ENCODE data around the gene HCAR1. TPM values are rescaled to one million over a fixed set of nuclear protein-coding genes. Genes with fewer than 3 reads are reported as not detected.
"Not testable (repeated sequence)": the region's sequence is repeated elsewhere in the genome, so short reads cannot be mapped to it uniquely, and the experiment has no call there.

HCAR1 gene
- total and polyA plus RNA-seq, 5 donors: 0.08 to 0.20 (median 0.12) TPM; not detected in 1

- Histone ChIP-seq H3K4me1 (ENCODE audit: control insufficient read depth, insufficient read depth, low read length) (no peaks in the 10 kb centered on the region), H3K27ac (ENCODE audit: low read length) (no peak overlapping the region), H3K9me3 (ENCODE audit: control insufficient read depth, low read length) (no peaks in the 10 kb centered on the region), H3K27me3 (ENCODE audit: control insufficient read depth, insufficient read depth) (no peaks in the 10 kb centered on the region), H3K4me3 (ENCODE audit: low read length) (no peak overlapping the region)
- 92% methylated on average over 7 of the region's 7 CpGs for WGBS
- DNase-seq (no peak), ATAC-seq (no peak)
- intact Hi-C loops (cut with DNase I): no loop called here
Observed at GRCh38 chr12:122740351-122740750, 9.7 kb upstream of the HCAR1 start.

DNA sequence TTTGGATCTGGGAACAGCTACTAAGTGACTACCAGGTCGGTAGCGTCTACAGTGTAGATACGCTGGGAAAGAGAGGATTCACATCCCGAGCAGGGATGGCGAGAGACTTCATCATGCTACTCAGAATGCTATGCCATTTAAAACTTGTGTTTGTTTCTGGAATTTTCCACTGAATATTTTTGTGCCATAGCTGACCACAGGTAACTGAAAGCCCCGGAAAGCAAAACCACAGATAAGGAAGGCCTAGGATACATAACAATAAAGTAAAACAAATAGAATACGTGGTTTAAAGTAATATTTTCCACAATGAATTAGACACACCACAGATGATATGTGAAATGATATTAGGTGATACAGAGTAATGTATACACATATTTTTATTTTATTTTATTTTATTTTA lies 7.9 kb upstream of the HCAR1 start:
- ATAC-seq: no peak

GRCh38 chr12:122732611-122733010 lies 2.0 kb upstream of the HCAR1 start:
- no peak for ATAC-seq
- 88% methylated on average over 4 of the region's 4 CpGs for WGBS
- Histone ChIP-seq H3K27me3 (ENCODE audit: control insufficient read depth, insufficient read depth) (no peaks in the 10 kb centered on the region), H3K4me1 (ENCODE audit: control insufficient read depth, insufficient read depth, low read length) (no peaks in the 10 kb centered on the region), H3K9me3 (ENCODE audit: control insufficient read depth, low read length) (no peaks in the 10 kb centered on the region), H3K4me3 (ENCODE audit: low read length) (no peak overlapping the region), H3K27ac (ENCODE audit: low read length) (no peak overlapping the region)
- DNase-seq: no peak
- intact Hi-C loops (cut with DNase I): no loop called here

More for the DNA sequence above, 7.9 kb upstream of the HCAR1 start:
- DNase-seq: no peak
- intact Hi-C loops (cut with DNase I): no loop called here
- H3K4me1 ChIP-seq (ENCODE audit: control insufficient read depth, insufficient read depth, low read length): no peaks in the 10 kb centered on the region
- H3K27ac ChIP-seq (ENCODE audit: low read length): no peak overlapping the region
- WGBS: 86% methylated on average over 7 of the region's 7 CpGs
- no peaks in the 10 kb centered on the region for H3K9me3 ChIP-seq (ENCODE audit: control insufficient read depth, low read length)
- no peaks in the 10 kb centered on the region for H3K27me3 ChIP-seq (ENCODE audit: control insufficient read depth, insufficient read depth)
- no peak overlapping the region for H3K4me3 ChIP-seq (ENCODE audit: low read length)

GRCh38 chr12:122732170-122732569 lies 1.5 kb upstream of the HCAR1 start:
- Histone ChIP-seq H3K4me1 (ENCODE audit: control insufficient read depth, insufficient read depth, low read length) (no peaks in the 10 kb centered on the region), H3K27ac (ENCODE audit: low read length) (no peak overlapping the region), H3K4me3 (ENCODE audit: low read length) (no peak overlapping the region), H3K9me3 (ENCODE audit: control insufficient read depth, low read length) (no peaks in the 10 kb centered on the region), H3K27me3 (ENCODE audit: control insufficient read depth, insufficient read depth) (no peaks in the 10 kb centered on the region)
- WGBS: 78% methylated on average over 3 of the region's 3 CpGs
- intact Hi-C loops (cut with DNase I): no loop called here
- ATAC-seq (no peak), DNase-seq (no peak)

DNA sequence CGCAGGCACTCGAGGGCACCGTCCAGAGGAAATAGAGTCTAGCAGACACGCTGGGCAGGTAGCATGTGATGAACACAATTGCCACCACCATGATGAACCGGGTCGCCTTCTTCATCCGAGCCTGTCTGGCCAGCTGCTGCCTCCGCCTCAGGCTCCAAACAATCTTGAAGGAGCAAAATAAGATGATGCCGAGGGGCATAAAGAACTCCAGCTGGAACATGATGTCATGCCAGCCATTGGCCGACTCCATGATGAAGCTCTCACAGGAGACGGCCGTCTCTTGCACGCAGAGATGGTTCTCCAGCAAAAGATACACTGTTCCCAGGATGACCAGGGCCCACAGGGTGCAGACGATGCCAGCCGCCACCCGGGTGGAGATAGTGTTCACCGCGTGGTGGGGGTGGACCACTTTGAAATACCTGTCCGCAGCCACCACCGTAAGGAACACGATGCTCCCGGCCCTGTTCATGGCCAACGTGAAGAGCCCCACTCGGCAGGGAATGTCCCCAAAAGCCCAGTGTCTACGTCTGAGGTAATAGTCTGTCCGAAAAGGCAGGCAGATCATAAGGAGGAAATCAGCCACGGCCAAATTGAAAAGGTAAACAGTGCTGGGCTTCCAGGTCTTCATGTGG lies 945 bp downstream of the HCAR1 start:
- WGBS: 90% methylated on average over 27 of the region's 27 CpGs
- Histone ChIP-seq H3K4me1 (ENCODE audit: control insufficient read depth, insufficient read depth, low read length) (no peaks in the 10 kb centered on the region), H3K9me3 (ENCODE audit: control insufficient read depth, low read length) (no peaks in the 10 kb centered on the region), H3K4me3 (ENCODE audit: low read length) (no peak overlapping the region), H3K27ac (ENCODE audit: low read length) (no peak overlapping the region), H3K27me3 (ENCODE audit: control insufficient read depth, insufficient read depth) (no peaks in the 10 kb centered on the region)
- ATAC-seq: no peak
- intact Hi-C loops (cut with DNase I): no loop called here
- DNase-seq: no peak

DNA sequence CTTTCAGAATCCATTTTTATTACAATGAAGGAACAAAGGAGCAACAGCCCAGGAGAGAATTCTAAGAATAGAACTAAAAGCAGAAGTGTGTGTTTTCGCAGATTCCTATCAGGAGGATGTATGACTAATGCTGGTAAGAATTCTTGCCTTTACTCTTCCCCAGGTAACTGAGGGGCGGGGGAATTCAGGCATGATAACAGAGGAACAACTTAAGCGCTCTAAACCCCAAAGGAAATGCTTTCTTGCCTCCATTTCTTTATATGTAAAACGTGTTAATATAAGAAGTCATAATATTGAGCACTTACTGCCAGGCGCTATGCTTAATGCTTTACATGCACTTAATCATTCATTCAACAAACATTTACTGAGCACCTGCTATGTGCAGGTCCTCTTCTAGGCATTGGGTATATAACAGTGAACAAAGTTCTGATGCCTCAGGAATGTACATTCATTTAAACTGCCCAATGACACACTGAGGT lies 4.5 kb downstream of the HCAR1 start:
- no peak overlapping the region for H3K27ac ChIP-seq (ENCODE audit: low read length)
- no peak for ATAC-seq

GRCh38 chr12:122725452-122726079 lies 5.1 kb downstream of the HCAR1 start:
- Histone ChIP-seq H3K9me3 (ENCODE audit: control insufficient read depth, low read length) (no peaks in the 10 kb centered on the region), H3K27ac (ENCODE audit: low read length) (no peak overlapping the region), H3K4me1 (ENCODE audit: control insufficient read depth, insufficient read depth, low read length) (no peaks in the 10 kb centered on the region), H3K27me3 (ENCODE audit: control insufficient read depth, insufficient read depth) (no peaks in the 10 kb centered on the region), H3K4me3 (ENCODE audit: low read length) (no peak overlapping the region)
- DNase-seq (no peak), ATAC-seq (no peak)
- intact Hi-C loops (cut with DNase I): no loop called here
- WGBS: 82% methylated on average over 6 of the region's 6 CpGs

More for the DNA sequence above, 4.5 kb downstream of the HCAR1 start:
- 50% methylated on average over 5 of the region's 5 CpGs for WGBS
- no peaks in the 10 kb centered on the region for H3K9me3 ChIP-seq (ENCODE audit: control insufficient read depth, low read length)
- no peak for DNase-seq
- H3K4me1 ChIP-seq (ENCODE audit: control insufficient read depth, insufficient read depth, low read length): no peaks in the 10 kb centered on the region
- no peaks in the 10 kb centered on the region for H3K27me3 ChIP-seq (ENCODE audit: control insufficient read depth, insufficient read depth)
- H3K4me3 ChIP-seq (ENCODE audit: low read length): no peak overlapping the region
- intact Hi-C loops (cut with DNase I): no loop called here

GRCh38 chr12:122724641-122725243 lies 5.9 kb downstream of the HCAR1 start:
- no peaks in the 10 kb centered on the region for H3K9me3 ChIP-seq (ENCODE audit: control insufficient read depth, low read length)
- no peak for DNase-seq
- intact Hi-C loops (cut with DNase I): no loop called here

DNA sequence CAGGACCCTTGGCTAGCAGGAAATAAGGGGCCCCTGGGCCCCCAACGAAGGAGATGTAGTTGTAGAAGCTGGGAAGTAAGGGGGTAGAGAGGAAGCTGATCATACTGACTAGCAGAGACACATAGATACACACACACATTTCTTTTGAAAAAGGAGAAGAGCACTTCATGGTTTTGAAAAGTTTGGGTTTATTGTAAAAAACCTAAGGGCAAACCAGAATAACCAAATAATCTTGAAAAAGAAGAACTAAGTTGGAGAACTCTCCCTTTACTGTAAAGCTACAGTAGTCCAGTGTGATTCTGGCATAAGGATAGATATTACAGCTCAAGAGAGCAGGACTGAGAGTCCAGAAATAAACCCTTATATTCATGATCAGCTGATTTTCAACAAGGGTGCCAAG lies 8.3 kb downstream of the HCAR1 start:
- DNase-seq (no peak), ATAC-seq (no peak)
- Histone ChIP-seq H3K27me3 (ENCODE audit: control insufficient read depth, insufficient read depth) (no peaks in the 10 kb centered on the region), H3K27ac (ENCODE audit: low read length) (no peak overlapping the region), H3K4me3 (ENCODE audit: low read length) (no peak overlapping the region), H3K4me1 (ENCODE audit: control insufficient read depth, insufficient read depth, low read length) (peaks cover 1% of the 10 kb centered on the region), H3K9me3 (ENCODE audit: control insufficient read depth, low read length) (no peaks in the 10 kb centered on the region)
- 40% methylated on average over 1 of the region's 1 CpG for WGBS
- intact Hi-C loops (cut with DNase I): no loop called here

More at GRCh38 chr12:122724641-122725243, 5.9 kb downstream of the HCAR1 start:
- no peak for ATAC-seq
- 93% methylated on average over 12 of the region's 12 CpGs for WGBS
- Histone ChIP-seq H3K4me3 (ENCODE audit: low read length) (no peak overlapping the region), H3K27me3 (ENCODE audit: control insufficient read depth, insufficient read depth) (no peaks in the 10 kb centered on the region), H3K4me1 (ENCODE audit: control insufficient read depth, insufficient read depth, low read length) (peaks cover 1% of the 10 kb centered on the region), H3K27ac (ENCODE audit: low read length) (no peak overlapping the region)

DNA sequence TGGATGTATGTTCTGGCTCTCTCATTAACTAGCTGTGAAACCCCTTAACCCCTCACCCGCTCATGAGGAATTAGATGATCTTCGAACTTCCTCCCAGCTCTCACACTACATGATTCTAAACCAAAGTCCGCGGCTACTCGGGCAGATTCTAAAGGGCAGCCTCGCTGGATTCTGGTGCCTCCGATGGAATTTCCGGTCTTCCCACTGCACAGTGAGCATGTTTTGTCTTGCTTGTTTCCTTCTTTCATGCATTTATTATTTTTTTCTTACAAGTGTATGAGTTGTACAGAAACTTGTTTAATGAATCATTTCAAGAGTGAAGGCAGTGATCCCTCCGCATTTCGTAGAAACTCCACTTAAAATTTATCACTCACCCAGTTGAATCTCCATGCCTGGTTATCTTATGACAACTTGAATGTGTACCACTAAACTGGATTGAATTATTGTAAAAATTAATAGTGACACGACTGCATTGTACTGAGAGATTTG lies 9.5 kb downstream of the HCAR1 start:
- Histone ChIP-seq H3K4me3 (ENCODE audit: low read length) (no peak overlapping the region), H3K27ac (ENCODE audit: low read length) (no peak overlapping the region), H3K9me3 (ENCODE audit: control insufficient read depth, low read length) (no peaks in the 10 kb centered on the region), H3K27me3 (ENCODE audit: control insufficient read depth, insufficient read depth) (no peaks in the 10 kb centered on the region), H3K4me1 (ENCODE audit: control insufficient read depth, insufficient read depth, low read length) (peaks cover 1% of the 10 kb centered on the region)
- 81% methylated on average over 11 of the region's 11 CpGs for WGBS
- intact Hi-C loops (cut with DNase I): no loop called here
- no peak for ATAC-seq
- DNase-seq: no peak

- ATAC-seq; intact Hi-C loops (cut with DNase I); H3K9me3 ChIP-seq (ENCODE audit: control insufficient read depth, low read length); H3K4me1 ChIP-seq (ENCODE audit: control insufficient read depth, insufficient read depth, low read length); DNase-seq; H3K27ac ChIP-seq (ENCODE audit: low read length); H3K4me3 ChIP-seq (ENCODE audit: low read length); H3K27me3 ChIP-seq (ENCODE audit: control insufficient read depth, insufficient read depth): not testable (repeated sequence)
- WGBS: 76% methylated on average over 10 of the region's 10 CpGs
Observed at GRCh38 chr12:122716658-122717057, 14.0 kb downstream of the HCAR1 start, which contains the start of gene HCAR3. HCAR3 (minus strand) TSS chr12:122716811; CDS start chr12:122716737, 74 bp downstream.

All from right cardiac atrium (tissue), 5 donors.